Measurements from ENCODE around the gene NECAP2. TPM values are rescaled to one million over a fixed set of nuclear protein-coding genes. Genes with fewer than 3 reads are reported as not detected.
A peak's percentile ranks its signal among the peaks of the same experiment; 100 is the strongest.

Gene NECAP2
- total RNA-seq, 2 experiments from 2014 or later, result 53.1 to 54.7 TPM

DNA sequence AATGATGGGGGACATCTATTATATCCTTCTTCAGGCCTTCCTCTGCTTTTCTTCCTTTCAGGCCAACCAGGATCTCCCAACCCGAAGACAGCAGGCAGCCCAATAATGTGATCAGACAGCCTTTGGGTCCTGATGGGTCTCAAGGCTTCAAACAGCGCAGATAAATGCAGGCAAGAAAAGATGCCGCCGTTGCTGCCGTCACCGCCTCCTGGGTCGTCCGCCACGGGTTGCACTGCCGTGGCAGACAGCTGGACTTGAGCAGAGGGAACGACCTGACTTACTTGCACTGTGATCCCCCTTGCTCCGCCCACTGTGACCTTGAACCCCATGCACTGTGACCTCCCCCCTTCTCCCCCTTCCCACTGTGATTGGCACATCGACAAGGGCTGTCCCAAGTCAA lies 45.5 kb upstream of the NECAP2 start:
- CTCF ChIA-PET, result no interaction called here
- DNase-seq, result no peak
- Mint-ChIP-seq H3K4me1 (ENCODE audit: low read depth) (peaks cover 57% of the 10 kb centered on the region), H3K9me3 (no peaks in the 10 kb centered on the region), H3K4me3 (no peak overlapping the region), H3K27me3 (no peaks in the 10 kb centered on the region), H3K27ac (no peak overlapping the region), H3K36me3 (ENCODE audit: low read depth) (peaks cover 48% of the 10 kb centered on the region)
- POLR2A ChIA-PET, result interaction anchor here (1.1 to 1.6 kb wide), 2 partner anchors 22 to 39 kb away, joined by 3 to 4 read pairs; no protein-coding TSS in a partner anchor
- no peak for ATAC-seq
- TF ChIP-seq, protein P1, sequence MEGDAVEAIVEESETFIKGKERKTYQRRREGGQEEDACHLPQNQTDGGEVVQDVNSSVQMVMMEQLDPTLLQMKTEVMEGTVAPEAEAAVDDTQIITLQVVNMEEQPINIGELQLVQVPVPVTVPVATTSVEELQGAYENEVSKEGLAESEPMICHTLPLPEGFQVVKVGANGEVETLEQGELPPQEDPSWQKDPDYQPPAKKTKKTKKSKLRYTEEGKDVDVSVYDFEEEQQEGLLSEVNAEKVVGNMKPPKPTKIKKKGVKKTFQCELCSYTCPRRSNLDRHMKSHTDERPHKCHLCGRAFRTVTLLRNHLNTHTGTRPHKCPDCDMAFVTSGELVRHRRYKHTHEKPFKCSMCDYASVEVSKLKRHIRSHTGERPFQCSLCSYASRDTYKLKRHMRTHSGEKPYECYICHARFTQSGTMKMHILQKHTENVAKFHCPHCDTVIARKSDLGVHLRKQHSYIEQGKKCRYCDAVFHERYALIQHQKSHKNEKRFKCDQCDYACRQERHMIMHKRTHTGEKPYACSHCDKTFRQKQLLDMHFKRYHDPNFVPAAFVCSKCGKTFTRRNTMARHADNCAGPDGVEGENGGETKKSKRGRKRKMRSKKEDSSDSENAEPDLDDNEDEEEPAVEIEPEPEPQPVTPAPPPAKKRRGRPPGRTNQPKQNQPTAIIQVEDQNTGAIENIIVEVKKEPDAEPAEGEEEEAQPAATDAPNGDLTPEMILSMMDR (IDR thresholded peaks at IDR 0.05), result no peak
- intact Hi-C loops (cut with micrococcal nuclease), result no loop called here

DNA sequence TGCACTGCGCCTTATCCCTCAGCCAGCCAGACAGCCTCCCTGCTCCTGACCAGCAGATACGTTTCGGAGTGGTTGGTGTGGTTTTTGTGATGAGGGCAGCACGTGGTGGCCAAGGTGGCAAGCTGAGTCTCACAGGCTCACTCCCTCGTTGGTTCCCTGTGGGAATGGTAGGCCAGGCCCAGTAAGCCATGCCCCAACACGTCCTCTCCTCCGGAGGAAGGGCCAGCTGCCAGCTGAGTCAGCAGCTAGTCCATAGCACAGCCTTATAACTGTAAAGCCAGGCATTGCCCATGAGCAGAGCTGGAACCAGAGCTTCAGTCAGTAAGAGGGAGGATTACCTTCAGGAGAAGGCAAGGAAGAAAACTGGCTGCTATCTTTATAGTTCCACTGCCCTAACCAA lies 43.9 kb upstream of the NECAP2 start:
- H3K27me3 Mint-ChIP-seq, result no peaks in the 10 kb centered on the region
- H3K9me3 Mint-ChIP-seq, result no peaks in the 10 kb centered on the region
- H3K36me3 Mint-ChIP-seq (ENCODE audit: low read depth), result peaks cover 44% of the 10 kb centered on the region
- CTCF ChIA-PET, result interaction anchor here (0.8 kb wide), 1 partner anchor 44 kb away, joined by 4 read pairs; the partner anchor contains the start of gene NECAP2
- TF ChIP-seq, protein P1 (IDR thresholded peaks at IDR 0.05), result no peak
- DNase-seq, result no peak
- POLR2A ChIA-PET, result interaction anchor here (0.8 kb wide), 1 partner anchor 21 kb away, joined by 3 read pairs; no protein-coding TSS in a partner anchor
- intact Hi-C loops (cut with micrococcal nuclease), result no loop called here
- no peak for ATAC-seq
- peak overlapping the region; percentile 83 for H3K27ac Mint-ChIP-seq
- H3K4me1 Mint-ChIP-seq (ENCODE audit: low read depth), result peaks cover 40% of the 10 kb centered on the region
- H3K4me3 Mint-ChIP-seq, result no peak overlapping the region

DNA sequence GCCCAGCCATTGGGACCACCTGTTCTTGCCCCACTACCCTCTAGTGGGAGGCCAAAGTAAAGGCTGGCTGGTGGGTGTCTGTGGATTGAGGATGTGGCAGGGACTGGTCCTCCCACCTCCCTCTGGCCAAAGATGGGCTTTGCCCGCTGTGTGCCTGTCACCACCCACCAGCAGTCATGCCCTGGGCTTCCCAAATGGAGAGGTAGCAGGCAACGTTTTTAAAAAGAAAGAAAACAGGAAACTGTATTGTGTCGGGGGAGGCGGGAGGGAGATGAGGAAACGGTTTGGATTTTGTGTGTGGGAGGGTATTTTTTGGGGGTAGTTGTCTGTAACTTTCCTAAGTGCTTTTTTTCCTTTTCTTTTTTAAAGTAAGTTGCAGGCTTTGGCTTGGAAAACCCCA lies 43.4 kb upstream of the NECAP2 start:
- intact Hi-C loops (cut with micrococcal nuclease), result no loop called here
- ATAC-seq (no peak), DNase-seq (no peak)
- POLR2A ChIA-PET, result no interaction called here
- H3K4me1 Mint-ChIP-seq (ENCODE audit: low read depth), result peaks cover 35% of the 10 kb centered on the region
- TF ChIP-seq, protein P1 (IDR thresholded peaks at IDR 0.05), result no peak
- no peaks in the 10 kb centered on the region for H3K27me3 Mint-ChIP-seq
- H3K4me3 Mint-ChIP-seq, result no peak overlapping the region
- CTCF ChIA-PET, result interaction anchor here (0.8 kb wide), 1 partner anchor 43 kb away, joined by 4 read pairs; the partner anchor contains the start of gene NECAP2
- H3K27ac Mint-ChIP-seq, result peak overlapping the region; percentile 83
- peaks cover 41% of the 10 kb centered on the region for H3K36me3 Mint-ChIP-seq (ENCODE audit: low read depth)
- no peaks in the 10 kb centered on the region for H3K9me3 Mint-ChIP-seq

DNA sequence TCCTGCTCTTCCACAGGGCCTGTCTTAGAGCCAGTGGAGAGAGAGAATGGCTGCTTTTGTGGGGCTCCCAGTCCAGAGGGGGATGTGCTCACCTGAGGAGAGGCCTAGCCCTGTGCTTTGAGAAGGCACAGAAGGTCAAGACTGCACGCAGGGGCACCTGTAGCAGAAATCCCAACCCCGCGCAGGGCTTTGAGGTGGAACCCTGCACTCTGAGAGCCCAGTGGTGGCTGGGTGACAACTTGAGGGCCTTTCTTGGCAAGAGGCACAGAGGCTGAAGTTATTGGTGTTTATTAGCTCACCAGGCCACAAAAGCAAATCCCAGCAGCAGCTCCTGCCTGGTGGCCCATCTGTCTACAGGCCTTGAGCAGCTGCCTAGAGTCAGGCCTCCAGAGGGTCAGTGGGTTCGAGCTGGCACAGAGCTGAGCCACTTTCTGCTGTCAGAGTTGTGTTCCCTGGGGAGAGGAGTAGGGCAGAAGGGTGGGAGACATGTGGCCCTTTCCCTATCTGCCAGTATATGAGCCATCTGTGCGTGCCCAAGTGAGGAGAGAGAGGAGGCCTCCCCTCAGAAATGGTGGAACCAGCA lies 42.1 kb upstream of the NECAP2 start:
- no peaks in the 10 kb centered on the region for H3K27me3 Mint-ChIP-seq
- POLR2A ChIA-PET, result no interaction called here
- H3K9me3 Mint-ChIP-seq, result no peaks in the 10 kb centered on the region
- H3K27ac Mint-ChIP-seq, result peak overlapping the region; percentile 83
- H3K36me3 Mint-ChIP-seq (ENCODE audit: low read depth), result peaks cover 28% of the 10 kb centered on the region
- ATAC-seq (no peak), DNase-seq (no peak)
- TF ChIP-seq, protein P1 (IDR thresholded peaks at IDR 0.05), result no peak
- no peak overlapping the region for H3K4me3 Mint-ChIP-seq
- intact Hi-C loops (cut with micrococcal nuclease), result no loop called here
- CTCF ChIA-PET, result no interaction called here
- peaks cover 22% of the 10 kb centered on the region for H3K4me1 Mint-ChIP-seq (ENCODE audit: low read depth)

DNA sequence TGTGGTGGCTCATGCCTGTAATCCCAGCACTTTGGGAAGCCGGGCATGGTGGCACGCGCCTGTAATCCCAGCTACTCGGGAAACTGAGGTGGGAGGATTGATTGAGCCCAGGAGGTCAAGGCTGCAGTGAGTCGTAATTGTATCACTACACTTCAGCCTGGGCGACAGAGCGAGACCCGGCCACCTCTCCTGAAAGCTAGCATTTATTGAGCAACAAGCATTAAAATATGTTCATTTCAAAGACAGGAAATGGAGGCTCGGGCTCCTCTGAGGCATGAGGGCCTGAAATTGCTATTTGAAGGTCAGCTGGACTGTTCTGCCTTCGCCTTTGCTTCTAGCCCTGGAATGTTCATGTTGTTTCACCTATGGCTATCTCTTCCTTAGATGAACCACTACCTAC lies 37.8 kb upstream of the NECAP2 start:
- TF ChIP-seq, protein P1 (IDR thresholded peaks at IDR 0.05), result no peak
- H3K9me3 Mint-ChIP-seq, result no peaks in the 10 kb centered on the region

More for the DNA sequence above, 37.8 kb upstream of the NECAP2 start:
- peaks cover 4% of the 10 kb centered on the region for H3K4me1 Mint-ChIP-seq (ENCODE audit: low read depth)
- H3K36me3 Mint-ChIP-seq (ENCODE audit: low read depth), result peaks cover 7% of the 10 kb centered on the region
- H3K4me3 Mint-ChIP-seq, result no peak overlapping the region
- ATAC-seq, result no peak
- ChIA-PET POLR2A (no interaction called here), CTCF (interaction anchor here (1.1 kb wide), 1 partner anchor 38 kb away, joined by 3 read pairs; the partner anchor contains the start of gene NECAP2)
- intact Hi-C loops (cut with micrococcal nuclease), result no loop called here
- no peaks in the 10 kb centered on the region for H3K27me3 Mint-ChIP-seq
- H3K27ac Mint-ChIP-seq, result no peak overlapping the region
- DNase-seq, result no peak

Measured in activated CD8-positive, alpha-beta T cell treated with anti-CD3 and anti-CD28 coated beads for 36 hours (primary cell).